ENCODE results near the gene OR6P1. TPM values are rescaled to one million over a fixed set of nuclear protein-coding genes. Genes with fewer than 3 reads are reported as not detected.

Gene OR6P1
- total and polyA plus RNA-seq, 2 of the 8 experiments (the other 6 are each of a cell fraction or from before 2014, with no cell fraction given): not detected

DNA sequence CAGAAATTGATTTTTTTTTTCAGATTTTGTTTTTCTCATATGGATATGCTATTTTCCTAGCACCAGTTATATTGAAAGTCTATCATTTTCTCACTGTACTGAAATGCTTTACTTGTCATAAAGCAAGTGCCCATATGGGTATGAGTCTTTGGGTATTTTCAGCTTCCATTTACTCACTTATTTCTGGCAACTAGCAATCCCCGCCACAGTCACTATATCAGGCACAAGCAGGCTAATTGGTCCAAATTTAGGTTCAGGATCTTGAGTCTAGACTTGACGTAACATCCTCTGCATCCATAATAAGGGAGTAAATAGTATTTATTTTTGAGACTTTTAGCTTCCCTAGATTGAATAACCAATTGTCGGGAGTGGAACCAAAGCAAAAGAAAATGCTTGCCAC is 7.2 kb upstream of the OR6P1 start:
- FAIRE-seq (no peak), DNase-seq (ENCODE audit: low read depth in 1 of 2, low spot score in 2 of 2) (no peak)
- no peaks in the 10 kb centered on the region for H3K9me3 ChIP-seq (ENCODE audit: insufficient read depth in 2 of 2, low read depth in 1 of 2, low read length in 1 of 2)
- no peak overlapping the region for H2BK15ac ChIP-seq (ENCODE audit: low read length)
- ChIA-PET CTCF (ENCODE audit: partially characterized antibody) (interaction anchor here (0.7 kb wide), 2 partner anchors 52 to 72 kb away, joined by 3 read pairs; no protein-coding TSS in a partner anchor), POLR2A (ENCODE audit: partially characterized antibody) (no interaction called here)
- H3K4ac ChIP-seq (replicated peaks; ENCODE audit: insufficient read length, low read depth, low read length): no peak overlapping the region
- 92% methylated on average over 3 of the region's 3 CpGs; no CpG with 5 or more reads in 1 of the 2 experiments for WGBS, 2 experiments (ENCODE audit: extremely low coverage in 1 of 2, insufficient coverage in 1 of 2, insufficient read length in 1 of 2, insufficient replicate concordance in 2 of 2, low coverage in 1 of 2, low lambda C conversion rate in 2 of 2, missing lambda C conversion rate in 1 of 2)
- no peak overlapping the region for H2BK12ac ChIP-seq (ENCODE audit: low read depth, low read length)
- H3K27ac ChIP-seq (ENCODE audit: low read depth, low read length): no peak overlapping the region
- H2BK20ac ChIP-seq (ENCODE audit: low read length): no peak overlapping the region
- no peak overlapping the region for H3K14ac ChIP-seq (ENCODE audit: insufficient read length)
- H2BK5ac ChIP-seq (ENCODE audit: low read depth, low read length): no peak overlapping the region
- H3K23me2 ChIP-seq (ENCODE audit: low read depth, low read length): no peaks in the 10 kb centered on the region
- H4K8ac ChIP-seq (ENCODE audit: extremely low read depth, insufficient read depth, low read length): no peak overlapping the region
- no peaks in the 10 kb centered on the region for H3K27me3 ChIP-seq (replicated peaks in 1 of 4; ENCODE audit: control insufficient read depth in 3 of 4, extremely low read depth in 1 of 4, insufficient read depth in 3 of 4, low read length in 3 of 4)
- H3K4me3 ChIP-seq (ENCODE audit: extremely low read depth in 1 of 4, insufficient read depth in 2 of 4, low read depth in 3 of 4, low read length in 4 of 4): no peak overlapping the region
- no peak overlapping the region for H4K91ac ChIP-seq (replicated peaks; ENCODE audit: insufficient read length, low read length)
- no peaks in the 10 kb centered on the region; a peak in 1 of 4 replicates for H3K79me2 ChIP-seq (ENCODE audit: control insufficient read depth in 1 of 2, insufficient read depth in 2 of 2, low read length in 2 of 2)
- no peak overlapping the region for H4K5ac ChIP-seq (ENCODE audit: insufficient read length, low read depth, low read length)
- H3K4me1 ChIP-seq (replicated peaks in 1 of 4; ENCODE audit: control insufficient read depth in 3 of 4, insufficient read depth in 4 of 4, low read length in 3 of 4): no peaks in the 10 kb centered on the region
- H3K23ac ChIP-seq (ENCODE audit: insufficient read length): no peak overlapping the region
- no peaks in the 10 kb centered on the region for H3K79me1 ChIP-seq (ENCODE audit: low read depth, low read length)
- H4K20me1 ChIP-seq (replicated peaks in 1 of 2; ENCODE audit: control insufficient read depth in 1 of 2, insufficient read depth in 2 of 2, low read length in 2 of 2): no peaks in the 10 kb centered on the region
- no peak overlapping the region for H2BK120ac ChIP-seq (replicated peaks; ENCODE audit: low read depth, low read length)
- H3K56ac ChIP-seq (replicated peaks; ENCODE audit: insufficient read length, low read depth, low read length): no peak overlapping the region
- no peak overlapping the region for H3K18ac ChIP-seq (ENCODE audit: extremely low read depth, low read length)
- H3K9ac ChIP-seq (replicated peaks in 1 of 4; ENCODE audit: extremely low read depth in 1 of 4, low read depth in 3 of 4, low read length in 3 of 4): no peak overlapping the region
- no peak overlapping the region for H2AFZ ChIP-seq (ENCODE audit: low read length)
- no peak overlapping the region for H2AK5ac ChIP-seq (ENCODE audit: low read depth, low read length)
- no peaks in the 10 kb centered on the region for H3K36me3 ChIP-seq (ENCODE audit: control insufficient read depth in 2 of 4, insufficient read depth in 4 of 4, low read length in 3 of 4)
- no peak overlapping the region for H3K4me2 ChIP-seq (ENCODE audit: insufficient read depth in 1 of 2, low read depth in 2 of 2, low read length in 2 of 2)
- TF ChIP-seq BACH1 (IDR thresholded peaks at IDR 0.05; ENCODE audit: low read length) (no peak), CBX8 (IDR thresholded peaks at IDR 0.05; ENCODE audit: borderline replicate concordance, low read depth, low read length) (no peak), ASH2L (IDR thresholded peaks at IDR 0.05; ENCODE audit: low read length) (no peak), POU5F1 (IDR thresholded peaks at IDR 0.05; ENCODE audit: low read depth, low read length) (no peak), CTCF (IDR thresholded peaks at IDR 0.05; ENCODE audit: control extremely low read depth in 1 of 3, insufficient read depth in 1 of 3, low read depth in 1 of 3, low read length in 3 of 3) (no peak), RAD21 (IDR thresholded peaks at IDR 0.05 in 1 of 2, conservative IDR thresholded peaks at IDR 0.05 in 1 of 2; ENCODE audit: low read depth in 2 of 2, low read length in 2 of 2) (no peak), SUZ12 (IDR thresholded peaks at IDR 0.05; ENCODE audit: low read length) (no peak), HDAC6 (IDR thresholded peaks at IDR 0.05; ENCODE audit: low read depth, low read length) (no peak), SIRT6 (IDR thresholded peaks at IDR 0.05; ENCODE audit: low read length) (no peak), TBP (IDR thresholded peaks at IDR 0.05; ENCODE audit: low read depth, low read length) (no peak), MAFK (IDR thresholded peaks at IDR 0.05; ENCODE audit: low read depth, low read length) (no peak)
- TF ChIP-seq, protein P1, sequence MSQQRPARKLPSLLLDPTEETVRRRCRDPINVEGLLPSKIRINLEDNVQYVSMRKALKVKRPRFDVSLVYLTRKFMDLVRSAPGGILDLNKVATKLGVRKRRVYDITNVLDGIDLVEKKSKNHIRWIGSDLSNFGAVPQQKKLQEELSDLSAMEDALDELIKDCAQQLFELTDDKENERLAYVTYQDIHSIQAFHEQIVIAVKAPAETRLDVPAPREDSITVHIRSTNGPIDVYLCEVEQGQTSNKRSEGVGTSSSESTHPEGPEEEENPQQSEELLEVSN (IDR thresholded peaks at IDR 0.05): no peak
